Eye (tissue), 1 donor: ENCODE data around the gene NDRG4.
"Not testable (repeated sequence)": the region's sequence is repeated elsewhere in the genome, so short reads cannot be mapped to it uniquely, and the experiment has no call there.

ENCODE experiments used
- DNase-seq: peaks from one replicate; pipeline ENCODE4 v3.0.0-alpha.2; 2015

NDRG4 gene

DNA sequence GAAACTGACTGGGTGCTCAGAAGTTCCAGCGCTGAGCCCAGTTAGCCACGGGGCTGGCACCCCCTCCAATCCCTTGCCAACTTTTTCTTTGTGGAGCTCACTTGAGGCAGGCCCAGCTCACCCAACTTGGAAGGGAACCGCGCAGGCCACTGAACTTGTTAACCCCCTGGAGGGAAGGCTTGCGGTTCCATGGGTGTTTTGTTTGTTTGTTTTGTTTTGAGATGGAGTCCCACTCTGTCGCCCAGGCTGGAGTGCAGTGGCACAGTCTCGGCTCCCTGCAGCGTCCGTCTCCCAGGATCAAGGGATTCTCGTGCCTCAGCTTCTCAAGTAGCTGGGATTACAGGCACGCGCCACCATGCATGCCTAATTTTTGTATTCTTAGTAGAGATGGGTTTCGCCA lies 34.1 kb upstream of the NDRG4 start:
- no peak for DNase-seq

DNA sequence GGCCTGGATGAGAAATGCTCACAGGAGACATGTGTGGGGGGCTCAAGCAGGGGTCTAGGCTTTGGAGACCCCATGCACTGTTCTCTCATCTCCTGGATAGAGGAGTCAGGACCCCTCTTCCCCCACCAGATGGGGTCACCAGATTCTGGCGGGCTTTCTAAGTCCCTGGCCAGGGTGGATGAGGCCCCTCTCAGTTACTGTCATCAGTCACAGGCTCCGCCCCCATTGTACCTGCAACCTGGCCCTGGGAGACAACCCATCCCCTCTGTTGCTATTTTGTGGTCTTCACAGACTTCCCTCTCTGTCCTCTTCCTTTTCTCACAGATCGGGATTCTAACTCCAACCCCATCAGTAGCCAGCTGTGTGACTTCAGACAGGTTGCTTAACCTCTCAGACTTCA lies 33.5 kb upstream of the NDRG4 start:
- DNase-seq: no peak

DNA sequence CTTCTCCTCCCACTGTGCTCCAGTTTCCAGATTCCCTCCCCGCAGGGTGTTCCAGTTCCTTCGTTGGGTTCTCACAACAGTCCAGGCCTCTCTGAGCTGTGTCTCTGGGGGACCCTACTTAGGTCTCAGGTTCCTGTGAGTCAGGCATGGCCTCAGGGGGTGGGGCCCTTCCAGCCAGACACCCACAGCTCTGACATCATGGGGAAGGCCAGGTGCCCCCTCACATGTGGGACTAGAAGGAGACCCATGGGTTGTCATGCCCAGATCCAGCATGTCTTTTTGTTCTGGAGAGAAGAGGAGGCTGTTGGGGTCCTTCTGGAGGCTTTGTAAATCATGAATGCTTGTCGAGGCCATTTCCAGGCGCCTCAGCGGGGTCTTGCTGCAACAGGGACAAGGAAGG lies 32.0 kb upstream of the NDRG4 start:
- DNase-seq: no peak

DNA sequence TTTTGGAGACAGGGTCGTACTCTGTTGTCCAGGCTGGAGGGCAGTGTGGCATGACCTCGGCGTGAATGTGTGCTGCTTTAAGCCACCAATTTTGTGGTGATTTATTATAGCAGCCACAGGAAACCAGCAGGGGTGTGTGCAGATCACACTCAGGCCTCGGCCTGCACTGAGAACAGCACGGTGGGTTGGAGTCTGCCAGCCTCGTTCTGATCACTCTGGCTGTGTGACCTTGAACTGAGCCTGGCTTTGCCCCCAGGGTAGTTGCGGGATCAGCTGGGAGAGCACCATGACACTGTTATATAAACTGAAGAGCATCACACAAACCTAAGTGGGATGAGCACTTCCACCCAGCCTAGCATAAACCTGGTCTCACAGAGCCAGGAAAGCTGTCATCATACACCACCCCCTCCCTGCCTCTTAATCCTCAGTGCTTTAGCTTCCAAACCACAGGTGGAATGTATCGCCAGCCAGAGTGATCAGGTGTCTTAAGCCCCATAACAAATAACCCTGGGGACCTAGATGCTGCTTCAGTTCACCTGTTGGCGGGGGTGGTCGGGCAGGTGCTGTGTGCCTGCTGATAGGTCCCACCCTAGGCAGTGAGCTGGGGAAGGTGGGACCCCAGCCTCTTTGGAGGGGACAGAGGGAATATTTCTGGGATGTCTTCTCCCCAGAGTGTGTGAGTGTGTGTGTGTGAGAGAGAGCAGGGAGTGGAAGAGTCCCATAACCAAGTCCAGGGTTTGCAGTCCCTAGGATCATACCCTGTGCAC lies 28.6 kb upstream of the NDRG4 start:
- DNase-seq: peak; percentile 39

DNA sequence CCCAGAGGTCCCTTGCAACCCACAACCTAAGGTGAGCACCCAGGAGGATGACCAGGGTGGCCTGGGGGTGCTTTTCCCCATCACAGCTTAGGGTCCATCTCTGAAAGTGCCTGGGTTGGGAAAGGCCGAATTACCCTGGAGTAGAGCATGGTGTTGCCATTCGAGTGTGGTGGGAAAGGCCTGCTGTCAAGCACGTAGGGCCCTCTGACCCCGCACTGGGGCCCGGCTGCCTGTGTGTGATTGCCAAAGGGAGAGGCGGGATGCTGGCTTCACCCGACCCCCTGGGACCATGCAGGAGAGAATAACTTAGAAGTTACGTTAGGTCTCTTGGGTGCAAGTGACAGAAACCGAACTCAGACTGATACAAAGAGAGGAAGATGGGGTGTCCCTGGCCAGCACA lies 27.7 kb upstream of the NDRG4 start:
- no peak for DNase-seq

DNA sequence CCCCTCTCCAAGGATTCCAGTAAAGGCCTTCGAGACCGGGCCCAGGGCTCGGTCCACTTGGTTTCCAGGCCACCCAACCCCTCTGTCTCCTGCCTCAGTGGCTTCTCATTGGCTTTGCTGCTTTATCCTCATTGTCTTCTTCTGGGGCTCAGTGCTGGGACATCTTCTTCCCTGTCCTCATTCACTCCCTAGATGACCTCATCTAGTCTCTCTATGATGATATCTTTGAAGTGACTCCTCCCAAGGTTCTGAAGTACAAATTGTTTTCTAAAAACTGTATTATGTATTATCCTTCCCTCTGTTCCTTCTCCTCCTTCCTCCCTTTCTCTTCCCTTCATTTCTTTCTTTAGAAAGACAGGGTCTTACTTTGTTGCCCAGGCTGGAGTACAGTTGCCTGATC lies 27.1 kb upstream of the NDRG4 start:
- DNase-seq: no peak

DNA sequence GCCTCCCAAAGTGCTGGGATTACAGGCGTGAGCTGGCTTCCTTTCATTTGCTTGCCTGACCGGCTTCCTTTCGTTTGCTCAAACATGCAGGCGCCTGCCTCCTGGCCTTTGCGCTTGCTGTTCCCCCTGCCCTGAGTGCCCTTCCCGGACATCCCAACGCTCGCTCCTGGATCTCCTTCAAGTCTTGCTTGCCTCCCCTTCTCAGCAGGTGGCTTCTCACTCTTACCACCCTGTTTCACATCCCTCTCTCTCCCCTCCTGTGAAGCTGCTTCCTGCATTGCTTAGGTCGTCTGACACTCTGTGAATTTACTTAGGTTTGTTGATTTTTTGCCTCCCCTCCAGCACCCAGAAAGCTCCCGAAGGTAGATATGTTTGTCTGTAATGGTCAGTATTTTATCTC lies 25.6 kb upstream of the NDRG4 start:
- DNase-seq: no peak

DNA sequence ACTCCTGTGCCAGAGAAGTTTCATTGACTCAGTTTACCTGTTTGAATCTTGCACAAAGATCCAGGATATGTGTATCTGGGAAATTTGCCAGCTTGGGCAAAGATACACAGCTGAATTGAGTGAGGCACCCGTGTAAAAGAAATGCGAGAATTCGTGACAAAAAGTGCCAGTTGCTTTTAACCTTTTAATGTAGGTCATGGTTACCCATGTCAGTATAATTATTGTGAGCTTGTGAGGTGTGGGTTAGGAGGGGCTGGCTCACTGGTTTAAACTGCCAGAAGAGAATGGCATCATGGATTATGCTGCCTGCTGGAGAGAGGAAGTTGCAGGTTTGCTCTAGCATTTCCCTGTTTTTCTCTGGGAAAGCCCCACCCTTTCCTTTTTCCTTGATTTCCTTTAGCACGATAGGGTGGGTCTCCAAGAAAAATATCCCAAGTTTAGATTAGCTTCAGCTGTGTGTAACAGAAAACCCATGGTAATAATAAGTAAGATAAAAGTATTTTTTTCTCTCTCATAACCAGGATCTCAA lies 24.8 kb upstream of the NDRG4 start:
- peak; percentile 78 for DNase-seq

DNA sequence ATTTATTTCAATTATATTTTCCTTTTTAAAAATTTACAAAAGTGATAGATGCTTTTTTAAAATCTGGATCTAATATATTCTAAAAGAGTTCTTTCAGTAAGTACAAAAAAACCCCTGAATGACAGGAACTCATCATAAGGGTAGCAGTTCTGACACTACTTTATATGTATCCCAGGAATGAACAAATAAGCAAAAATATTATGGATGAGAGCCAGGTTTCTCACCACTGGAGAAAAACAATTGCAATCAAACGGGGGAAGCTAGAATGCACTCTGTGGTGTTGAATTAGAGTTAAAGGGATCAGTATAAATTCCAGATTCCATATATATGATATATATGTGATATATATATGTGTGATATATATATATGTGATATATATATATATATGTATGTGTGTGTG lies 23.2 kb upstream of the NDRG4 start:
- DNase-seq: no peak

DNA sequence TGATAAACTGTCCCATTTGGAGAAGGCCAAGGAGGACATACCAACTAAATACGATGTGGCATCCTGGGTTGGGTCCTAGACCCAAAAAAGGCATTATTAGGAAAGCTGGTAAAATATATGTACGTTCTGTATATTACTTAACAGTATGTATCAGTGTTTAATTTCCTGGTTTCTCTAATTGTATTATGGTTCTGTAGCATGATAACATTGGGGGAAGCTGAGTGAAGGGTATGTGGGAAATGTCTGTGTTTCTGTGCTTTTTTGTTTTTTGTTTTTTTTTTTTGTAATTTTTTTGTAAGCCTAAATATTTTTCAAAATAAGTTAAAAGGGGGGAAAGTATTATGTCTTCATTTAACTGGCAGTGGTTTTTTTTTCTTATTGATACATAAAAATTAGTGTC lies 21.5 kb upstream of the NDRG4 start:
- no peak for DNase-seq

DNA sequence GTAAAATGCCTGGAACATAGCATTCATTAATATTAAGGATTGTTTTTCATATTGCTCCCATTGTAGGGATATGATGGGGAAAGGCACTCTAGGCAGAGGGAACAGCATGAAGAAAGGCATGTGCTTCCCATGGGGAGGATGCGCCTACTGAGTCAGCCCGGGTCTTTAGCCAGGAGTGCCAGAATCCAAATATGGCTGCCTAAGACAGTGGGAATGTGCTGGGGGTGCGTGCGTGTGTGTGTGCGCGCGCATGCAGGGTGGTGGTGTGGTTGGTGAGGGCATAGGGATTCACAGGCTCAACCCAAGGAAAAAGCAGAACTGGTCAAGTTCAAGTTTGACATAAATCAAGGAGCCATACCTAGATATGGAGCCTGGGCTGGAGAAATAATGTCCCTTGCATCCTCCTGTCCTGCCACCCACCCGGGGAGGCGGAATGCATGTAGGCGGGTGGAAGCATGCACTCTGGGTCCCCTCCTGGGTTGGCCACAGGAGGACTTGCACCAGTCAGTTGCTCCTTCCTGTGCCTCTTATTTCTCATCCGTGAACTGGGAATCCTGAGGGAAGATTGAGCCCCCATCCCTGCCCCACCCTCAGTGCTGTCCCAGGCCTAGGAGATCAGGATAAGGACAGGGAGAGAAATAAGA lies 18.6 kb upstream of the NDRG4 start:
- DNase-seq: no peak

DNA sequence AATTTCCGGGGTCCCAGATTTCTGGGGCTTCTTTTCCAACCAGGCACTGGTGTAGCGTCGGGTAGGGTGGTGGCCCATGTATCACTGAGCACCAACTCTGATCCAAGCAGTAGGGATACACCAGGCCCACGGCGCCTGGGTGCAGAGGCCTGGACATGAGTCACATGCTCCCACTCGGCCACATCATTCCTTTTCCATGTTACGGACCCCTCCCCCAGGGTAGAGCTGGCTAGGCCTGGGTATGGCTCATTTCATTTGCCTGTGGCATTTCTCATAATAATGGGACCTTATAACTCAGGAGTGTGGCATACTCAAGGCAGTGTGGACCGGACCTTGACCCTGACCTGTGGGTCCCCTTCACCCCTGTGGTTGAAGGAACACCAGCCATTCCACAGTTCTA lies 18.0 kb upstream of the NDRG4 start:
- no peak for DNase-seq

DNA sequence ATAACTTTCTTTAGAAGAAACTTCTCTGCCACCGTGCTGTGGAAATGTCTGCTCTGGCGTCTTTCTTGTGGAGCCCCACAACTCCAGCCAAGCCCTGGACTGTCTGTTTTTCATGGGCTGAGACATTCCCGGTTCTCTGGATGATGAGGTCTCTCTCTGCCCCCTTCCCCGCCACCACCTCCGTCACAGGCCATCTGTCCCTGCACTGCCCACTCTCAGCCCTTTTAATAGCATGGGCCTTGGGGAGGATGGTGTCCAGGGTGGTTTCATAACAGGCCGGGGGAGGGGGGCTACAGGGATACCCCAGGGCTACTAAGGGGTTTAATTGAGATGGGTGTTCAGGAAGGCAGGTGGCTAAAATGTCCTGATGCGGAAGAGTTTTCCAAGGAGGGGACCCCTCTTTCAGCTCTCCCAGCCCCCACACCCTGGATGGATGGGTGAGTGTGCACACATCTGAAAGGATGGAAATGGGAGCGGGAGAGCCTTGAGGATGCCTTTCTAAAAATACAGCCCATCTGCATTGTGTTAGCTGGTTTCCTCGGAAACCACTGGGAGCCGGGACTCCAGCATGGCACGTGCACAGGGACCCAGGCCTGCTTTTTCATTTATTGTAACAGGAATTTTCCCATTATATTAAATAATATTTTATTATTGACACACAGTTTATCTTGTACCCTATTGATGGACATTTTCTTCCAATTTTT lies 14.6 kb upstream of the NDRG4 start:
- peak; percentile 43 for DNase-seq

DNA sequence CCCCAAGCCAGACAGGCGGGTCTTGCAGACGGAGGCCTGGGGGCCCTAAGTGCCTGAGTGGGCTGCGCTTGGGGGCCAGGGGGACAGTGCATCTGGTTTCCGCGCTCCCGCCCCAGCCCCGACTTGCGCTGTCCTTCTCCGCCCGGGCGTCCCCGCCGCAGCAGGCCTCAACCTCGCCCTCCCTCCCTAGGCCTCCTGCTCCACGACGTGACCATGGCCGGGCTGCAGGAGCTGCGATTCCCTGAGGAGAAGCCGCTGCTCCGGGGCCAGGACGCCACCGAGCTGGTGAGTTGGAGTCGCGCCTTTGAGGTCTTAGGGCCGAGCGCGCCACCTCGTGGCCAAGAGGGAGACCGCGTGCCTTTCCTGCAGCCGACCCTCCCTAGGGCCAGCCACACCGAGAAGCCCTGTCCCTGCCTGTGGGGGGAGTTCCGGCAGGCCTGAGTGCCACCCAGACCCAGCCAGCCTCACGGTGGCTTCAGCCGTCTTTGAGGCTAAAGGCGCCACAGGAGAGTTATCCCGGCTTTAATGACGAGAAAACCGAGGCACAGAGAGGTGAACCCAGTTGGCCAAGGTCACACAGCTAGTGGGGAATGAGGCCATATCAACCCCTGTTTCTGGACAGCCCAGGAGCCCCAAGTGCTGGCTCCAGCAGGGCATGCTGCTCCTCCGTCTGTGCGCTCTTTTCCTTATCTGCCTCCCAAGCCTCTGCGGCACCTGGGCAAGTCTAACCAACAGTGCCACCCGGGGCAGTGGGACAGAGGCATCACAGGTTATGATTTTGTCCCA lies 12.2 kb upstream of the NDRG4 start:
- DNase-seq: peak; percentile 95

DNA sequence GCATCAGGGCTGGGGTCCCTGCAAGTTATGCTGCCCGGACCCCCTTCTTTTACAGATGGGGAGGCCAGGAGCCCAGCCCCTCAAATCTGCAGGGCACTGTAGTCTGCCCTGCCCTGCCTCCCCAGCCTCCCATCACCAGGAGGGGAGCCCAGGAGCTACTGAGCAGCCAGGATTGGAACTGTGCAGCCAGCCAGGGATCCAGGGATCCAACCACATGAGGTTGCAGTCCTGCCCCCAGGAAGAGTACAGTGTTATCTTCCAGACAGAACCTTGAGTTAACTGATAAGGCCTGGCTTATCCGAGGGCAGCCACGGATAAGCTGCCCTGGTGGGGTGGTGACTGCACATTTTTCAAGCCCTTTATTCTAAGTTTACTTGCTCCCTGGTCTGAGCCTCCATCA lies 11.4 kb upstream of the NDRG4 start:
- no peak for DNase-seq

DNA sequence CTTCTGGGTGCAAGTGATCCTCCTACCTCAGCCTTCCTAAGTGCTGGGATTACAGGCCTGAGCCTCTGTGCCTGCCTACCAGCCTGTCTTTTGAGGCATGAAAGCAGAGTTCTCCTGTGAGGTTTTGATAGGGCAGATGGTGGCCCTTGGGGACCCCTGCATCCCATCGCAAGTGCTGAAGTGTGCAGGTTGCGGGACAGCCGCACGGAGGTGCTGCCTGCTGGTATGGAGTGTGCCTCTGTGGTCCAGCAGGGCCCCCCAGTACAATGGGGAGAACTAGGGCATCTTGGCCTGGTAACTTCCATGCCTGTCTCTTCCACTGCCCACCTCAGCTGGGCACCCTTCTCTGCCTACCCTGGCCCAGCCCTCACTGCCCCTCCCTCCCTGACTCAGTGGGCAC lies 9.9 kb upstream of the NDRG4 start:
- no peak for DNase-seq

DNA sequence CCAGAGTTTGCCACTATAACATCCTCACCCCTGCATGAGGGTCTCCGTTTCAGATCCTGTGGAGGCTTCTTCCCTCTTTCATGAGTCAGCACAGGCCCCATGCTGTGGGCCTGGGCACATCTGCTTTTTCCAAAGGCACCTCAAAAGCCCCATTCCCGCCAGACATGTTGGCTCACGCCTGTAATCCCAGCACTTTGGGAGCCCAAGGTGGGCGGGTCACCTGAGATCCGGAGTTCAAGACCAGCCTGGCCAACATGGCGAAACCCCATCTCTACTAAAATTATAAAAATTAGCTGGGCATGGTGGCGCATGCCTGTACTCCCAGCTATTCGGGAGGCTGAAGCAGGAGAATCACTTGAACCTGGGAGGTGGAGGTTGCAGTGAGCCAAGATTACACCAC lies 9.4 kb upstream of the NDRG4 start:
- DNase-seq: not testable (repeated sequence)

DNA sequence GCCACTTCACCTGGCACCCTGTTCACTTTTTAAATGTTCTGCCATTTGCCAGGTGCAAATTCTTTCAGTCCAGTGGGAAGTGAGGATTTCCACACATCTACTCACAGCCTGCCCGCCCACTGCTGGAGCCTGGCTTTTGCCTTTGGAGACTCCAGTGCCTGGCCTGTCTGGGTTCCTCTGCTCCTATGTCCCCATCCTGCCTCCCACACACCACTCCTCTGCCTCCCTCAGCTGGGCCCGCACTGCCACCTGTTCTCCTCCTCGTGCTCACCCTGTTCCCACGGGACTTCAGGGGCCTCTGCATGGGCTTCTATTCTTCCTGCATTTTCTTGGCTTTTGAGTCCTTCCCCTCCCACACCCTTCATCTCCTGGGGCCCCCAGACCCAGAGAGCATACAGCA lies 7.9 kb upstream of the NDRG4 start:
- DNase-seq: peak; percentile 47

DNA sequence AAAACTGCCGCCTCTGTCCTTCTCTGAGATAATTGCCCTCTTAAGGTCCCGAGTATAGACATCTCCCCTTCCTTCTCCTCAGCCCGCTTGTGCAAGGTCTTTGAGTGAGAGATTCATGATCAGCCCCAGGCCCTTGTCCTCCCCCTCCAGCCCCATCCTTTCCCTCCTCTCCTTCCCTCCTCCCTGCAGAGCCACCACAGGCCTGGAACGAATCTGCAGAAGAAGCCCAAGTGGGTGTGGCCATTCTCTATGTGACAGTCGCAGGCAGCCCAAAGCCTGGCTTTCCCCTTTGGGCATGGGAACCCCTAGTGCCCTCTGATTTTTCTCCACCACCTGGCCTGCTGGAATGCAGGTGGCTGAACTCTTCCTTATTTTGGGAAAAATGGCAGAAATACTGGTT lies 7.2 kb upstream of the NDRG4 start:
- peak; percentile 62 for DNase-seq

DNA sequence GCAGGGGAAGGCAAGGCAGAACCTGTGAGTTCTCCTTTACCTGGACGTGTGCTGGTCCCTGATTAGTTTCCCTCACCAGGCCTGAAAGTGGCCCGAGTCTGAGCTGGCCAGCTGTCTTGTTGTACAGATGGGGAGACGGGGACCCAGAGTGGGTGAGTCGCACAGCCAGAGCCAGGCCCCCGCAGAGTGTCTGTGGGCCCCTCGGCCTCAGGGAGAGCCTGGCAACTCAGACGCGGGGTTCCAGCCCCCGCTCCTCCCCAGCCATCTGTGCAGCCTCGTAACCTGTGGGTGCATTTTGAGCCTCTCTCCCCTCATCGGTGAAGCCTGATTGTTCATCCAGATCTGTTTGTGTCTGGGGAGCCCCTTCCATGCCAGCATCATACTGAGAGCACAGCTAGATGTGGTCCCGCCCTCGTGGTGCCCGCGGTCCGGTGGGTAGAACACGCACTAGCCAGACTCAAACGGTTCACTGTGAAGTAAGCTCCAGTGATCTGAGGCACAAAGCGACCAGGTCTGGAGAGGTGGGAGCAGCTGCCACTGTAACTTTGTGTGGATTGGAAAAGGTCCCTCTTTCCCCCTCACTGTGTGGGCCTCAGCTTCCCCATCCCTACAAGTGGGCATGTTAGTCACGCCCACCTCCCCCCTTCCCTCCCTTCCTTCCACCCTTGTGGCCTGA lies 6.0 kb upstream of the NDRG4 start:
- no peak for DNase-seq

DNA sequence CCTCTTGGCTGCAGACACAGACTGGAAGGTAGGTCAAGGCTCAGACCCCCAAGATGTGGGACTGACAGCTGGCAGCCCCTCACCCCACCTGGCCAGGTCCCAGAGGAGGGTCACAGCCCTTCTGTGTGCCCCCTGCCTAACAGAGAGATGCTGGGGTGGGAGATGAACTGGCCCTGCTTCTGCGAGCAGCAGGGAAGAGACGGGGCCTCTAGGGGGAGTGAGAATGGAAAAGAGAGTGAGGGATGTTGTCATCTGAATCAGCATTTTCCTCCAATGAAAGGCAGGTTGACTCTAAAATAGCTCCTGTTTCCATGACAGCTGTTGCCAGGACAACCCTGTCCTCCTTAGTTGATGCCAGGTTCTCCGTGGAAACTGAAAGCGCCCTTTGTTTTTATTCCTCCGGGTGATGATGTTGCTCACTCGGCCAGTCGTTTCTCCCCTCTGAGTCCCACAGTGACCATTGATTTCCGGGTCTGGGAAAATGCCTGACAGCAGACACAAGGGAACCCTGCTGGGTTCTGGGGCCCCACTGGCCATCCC lies 4.9 kb upstream of the NDRG4 start:
- peak; percentile 98 for DNase-seq
